NCI-H510A (cell line): ENCODE results near the gene LAMA5.
A peak's percentile ranks its signal among the peaks of the same experiment; 100 is the strongest.
"Not testable (repeated sequence)": the region's sequence is repeated elsewhere in the genome, so short reads cannot be mapped to it uniquely, and the experiment has no call there.

Experiments used
- DNase-seq: peaks from one replicate; lab custom pipeline; 2025; lab: John Stamatoyannopoulos, UW

Gene LAMA5

DNA sequence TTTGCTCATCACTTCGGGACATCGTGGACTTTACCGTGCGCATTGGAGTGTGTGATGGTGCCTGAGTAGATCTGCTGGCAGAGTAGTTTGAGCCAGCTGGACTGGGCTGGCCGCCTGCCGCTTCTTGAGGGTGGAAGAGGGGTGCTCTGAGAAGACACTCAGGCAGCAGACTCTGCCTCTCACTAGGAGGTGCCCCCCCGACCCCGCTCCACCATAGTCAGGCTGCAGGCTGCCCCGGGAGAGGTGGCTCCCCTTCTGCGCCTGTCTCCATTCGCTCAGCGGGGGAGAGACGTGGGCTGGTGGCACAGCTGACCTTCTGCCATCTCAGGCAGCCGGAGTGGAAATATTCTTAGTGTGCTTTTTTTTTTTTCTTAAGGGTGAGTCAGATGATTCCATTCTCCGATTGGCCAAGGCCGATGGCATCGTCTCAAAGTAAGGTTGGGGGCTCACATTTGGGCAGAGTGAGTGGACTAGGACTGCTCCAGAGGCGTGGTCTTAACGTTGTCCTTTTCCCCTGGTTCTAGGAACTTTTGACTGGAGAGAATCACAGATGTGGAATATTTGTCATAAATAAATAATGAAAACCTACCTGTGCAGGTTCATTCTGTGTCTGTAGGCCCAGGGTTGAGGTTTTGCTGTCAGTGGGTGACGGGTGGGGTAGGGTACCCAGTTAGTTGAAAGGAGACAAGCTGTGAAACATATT, 21.0 kb upstream of the LAMA5 start:
- no peak for DNase-seq

DNA sequence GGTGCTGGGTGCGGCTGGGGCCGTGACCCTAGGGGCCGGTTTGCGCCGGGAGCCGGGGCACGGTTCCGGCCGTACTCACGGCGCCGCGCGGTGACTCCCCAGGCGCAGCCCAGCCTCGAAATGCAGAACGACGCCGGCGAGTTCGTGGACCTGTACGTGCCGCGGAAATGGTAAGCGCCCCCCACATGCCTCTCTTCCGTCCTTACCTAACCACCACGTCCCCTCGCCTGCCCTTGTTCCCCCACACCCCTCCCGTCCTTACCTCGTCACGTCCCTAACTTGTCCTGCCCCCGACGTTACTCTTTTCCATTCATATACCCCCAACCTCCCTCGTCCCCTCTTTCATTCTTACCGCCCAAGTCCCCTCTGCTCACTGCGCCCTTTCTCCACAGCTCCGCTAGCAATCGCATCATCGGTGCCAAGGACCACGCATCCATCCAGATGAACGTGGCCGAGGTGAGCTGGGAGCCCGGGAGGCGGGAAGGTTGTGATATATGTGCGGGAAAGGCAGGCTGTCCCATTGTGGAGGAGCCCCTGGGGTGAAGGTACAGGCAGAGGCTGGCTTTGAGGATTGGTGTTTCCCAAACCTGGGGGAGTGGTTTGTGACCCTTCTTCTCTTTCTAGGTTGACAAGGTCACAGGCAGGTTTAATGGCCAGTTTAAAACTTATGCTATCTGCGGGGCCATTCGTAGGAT, 20.3 kb upstream of the LAMA5 start:
- no peak for DNase-seq

DNA sequence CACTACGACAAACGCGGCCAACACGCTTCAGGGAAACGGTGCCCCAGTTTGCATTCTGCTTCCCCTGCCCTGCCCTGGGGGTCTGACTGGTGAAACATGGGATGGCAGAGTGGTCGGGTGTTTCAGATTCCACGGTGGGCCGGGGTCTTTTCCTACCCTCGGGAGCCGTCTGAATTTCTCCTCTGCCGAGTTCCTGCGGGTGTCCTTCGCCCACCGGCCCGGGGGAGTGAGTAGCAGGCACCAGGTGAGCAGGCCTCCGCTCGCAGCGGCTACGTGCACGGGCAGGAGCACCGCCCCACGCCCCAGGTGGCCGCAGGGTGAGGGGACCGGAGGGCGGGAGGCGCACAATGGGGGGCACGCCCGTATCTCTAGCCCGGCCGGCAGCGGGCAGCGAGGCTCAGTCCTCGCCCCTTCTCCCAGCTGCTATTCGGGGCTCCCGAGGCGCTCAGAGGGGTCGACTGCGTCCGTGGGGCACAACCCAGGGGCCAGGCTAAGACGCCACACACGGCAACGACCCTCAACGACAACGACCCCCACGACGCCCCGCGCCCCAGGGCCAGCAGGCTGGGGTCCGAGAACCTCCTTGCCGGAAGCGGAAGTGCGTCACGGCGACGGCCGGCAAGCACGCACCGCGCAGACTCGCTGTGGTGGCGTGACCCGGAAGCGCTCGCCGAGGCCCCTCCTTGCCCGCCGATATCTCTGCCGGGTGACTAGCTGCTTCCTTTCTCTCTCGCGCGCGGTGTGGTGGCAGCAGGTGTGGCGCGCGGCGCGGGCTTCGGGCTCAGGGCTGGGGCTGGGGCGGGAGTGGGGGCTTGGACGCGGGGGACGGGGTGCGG, 19.5 kb upstream of the LAMA5 start, which contains the start of gene RPS21:
Gene RPS21 (plus strand): TSS at position 721 of the 836 bp plus-strand sequence. CDS start 236 bp downstream, outside the sequence.
- peak; percentile 86 for DNase-seq

DNA sequence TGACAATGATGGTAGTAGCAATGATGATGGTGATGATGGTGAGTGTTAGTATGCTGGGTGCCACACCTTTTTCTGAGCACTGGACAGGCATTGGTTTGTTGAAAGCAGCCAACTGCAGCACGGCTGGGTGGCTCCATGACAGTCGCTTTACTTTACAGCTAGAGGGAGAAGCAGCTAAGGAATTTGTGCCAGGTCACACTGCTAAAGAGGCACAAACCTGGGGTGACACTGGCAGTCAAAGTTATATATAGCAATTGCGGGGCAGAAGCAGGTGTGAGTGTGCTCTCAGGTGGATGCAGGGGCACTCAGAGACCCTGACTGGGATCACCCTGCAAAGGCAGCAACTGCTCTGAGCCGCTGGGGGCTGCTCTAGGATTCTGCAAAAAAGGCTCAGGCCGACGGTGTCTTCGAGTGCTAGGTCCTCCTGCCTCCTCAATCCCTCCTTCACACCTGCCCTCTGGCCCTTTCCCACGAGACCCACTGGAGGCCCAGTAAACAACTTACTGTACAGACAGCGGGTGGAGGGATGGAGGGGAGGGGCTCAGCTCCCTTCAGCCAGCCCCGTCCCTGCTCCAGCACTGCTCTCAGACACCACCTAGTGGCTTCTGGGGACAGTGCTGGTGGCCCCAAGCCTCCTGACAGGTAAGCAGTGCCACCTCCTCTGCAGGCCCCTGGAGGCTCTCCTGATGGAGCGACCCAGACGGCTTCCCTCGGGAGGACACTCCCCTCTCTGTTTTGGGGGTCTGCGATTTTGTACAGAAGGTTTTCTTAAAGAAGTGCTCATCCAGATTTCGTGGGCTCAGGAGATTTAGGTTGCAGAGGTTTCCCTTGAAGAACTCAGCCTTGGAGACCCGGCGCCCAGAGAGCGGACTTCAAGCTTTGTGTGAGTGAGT, 15.4 kb upstream of the LAMA5 start:
- peak; percentile 71 for DNase-seq

DNA sequence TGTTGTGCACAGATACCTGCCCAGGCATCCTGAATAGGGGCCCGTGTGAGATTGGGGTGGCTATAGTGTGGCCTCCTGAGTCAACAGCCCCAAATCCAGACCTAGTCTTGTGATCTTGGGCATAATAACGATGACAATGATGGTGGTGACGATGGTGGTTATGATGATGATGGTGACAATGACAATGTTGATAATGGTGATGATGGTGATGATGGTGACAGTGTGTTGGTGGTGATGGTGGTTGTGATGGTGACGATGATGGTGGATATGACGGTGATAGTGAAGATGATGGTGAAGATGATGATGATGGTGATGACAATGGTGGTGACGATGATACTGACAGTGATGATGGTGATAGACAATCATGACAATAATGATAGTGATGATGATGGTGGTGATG, 14.7 kb upstream of the LAMA5 start:
- DNase-seq, result no peak

DNA sequence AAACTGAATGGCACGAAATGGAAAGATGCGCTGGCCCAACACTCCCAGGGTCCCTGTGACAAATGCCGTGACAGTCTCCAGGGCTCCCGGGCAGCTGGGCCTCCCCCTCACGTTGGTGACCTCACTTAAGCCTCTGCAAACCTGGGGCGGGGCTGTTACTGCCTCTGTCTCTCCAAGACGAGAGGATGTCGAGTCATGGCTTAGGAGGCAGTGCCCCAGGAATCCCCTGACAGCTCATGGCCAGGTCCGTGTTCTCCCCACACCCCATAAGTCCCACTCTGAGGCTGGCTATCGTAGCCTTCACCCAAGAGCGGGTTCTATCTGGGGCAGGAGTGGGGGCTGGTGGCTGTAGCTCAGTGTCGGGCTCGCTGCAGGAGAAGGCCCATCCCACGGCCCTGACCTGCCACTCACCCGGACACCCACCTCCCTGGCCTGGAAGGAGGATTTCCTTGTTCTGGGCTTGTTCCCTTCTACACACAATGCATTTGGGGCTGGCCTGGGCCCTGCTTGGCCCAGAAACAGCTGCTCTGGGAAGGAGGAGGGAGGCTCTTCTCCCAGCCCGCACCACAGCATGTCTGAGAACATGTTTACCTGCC, 14.2 kb upstream of the LAMA5 start:
- no peak for DNase-seq

DNA sequence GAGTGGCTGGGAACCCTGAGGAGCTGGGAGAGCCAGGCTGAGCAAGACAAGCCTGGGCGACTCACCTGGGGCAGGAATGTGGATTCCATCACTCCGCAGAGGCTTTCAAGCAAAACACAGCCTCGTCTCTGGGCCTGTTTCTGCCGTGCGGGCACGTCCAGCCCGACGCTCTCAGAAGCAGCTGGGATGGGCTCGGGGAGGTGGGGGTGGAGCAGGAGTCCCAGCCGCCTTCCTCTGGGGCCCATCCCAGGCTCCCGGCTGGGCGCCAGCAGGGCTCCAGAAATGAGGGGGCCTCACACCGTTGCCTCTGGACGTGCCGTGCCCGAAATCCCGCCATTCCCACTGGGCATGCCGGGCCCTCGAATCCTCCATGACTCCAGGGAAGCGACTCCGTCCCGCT, 11.1 kb upstream of the LAMA5 start:
- DNase-seq, result no peak

DNA sequence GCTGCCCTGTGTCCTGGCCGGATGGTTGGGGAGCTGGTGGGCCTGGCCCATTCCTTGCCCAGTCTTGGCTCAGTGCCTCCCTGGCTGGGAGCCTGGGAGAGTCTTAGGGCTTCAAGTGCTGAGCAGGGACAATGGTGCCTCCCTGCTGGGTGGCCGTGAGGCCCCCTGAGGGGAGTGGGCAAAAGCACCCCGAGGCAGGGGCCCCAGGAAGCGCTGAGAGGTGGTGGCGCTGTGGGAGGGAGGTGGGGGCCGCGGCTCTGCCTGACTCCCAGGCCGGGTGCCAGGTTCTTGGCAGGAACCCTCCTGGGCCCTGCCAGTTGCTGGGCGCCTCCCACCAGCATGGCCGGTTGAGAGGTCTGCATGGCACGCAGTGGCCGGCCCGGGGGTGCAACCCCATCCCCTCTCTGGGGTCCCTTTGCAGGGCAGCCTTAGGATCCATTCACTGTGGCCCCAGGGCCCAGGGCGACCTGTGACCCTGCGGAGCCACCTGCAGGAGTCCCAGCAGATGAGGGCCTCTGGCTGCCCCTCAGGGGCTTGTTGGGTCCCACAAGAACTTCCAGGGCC, 10.6 kb upstream of the LAMA5 start:
- DNase-seq, result no peak

DNA sequence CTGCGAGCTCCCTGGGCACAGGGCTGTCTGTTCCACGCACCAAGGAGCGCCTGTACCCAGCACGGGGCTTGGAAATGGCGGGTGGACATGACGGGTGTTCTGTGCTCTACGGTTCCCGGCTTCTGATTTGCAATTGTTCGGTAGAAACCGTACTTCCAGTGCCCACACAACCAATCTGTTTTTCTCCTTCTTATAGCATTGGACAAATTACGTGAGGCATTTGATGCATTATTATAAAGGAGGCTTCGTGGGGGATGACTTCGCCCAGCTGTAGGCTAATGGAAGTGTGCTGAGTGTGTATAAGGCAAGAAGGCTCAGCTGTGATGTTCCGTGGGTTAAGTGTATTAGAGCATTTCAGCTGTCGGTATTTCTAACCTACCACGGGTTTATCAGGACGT, 10.0 kb upstream of the LAMA5 start:
- DNase-seq, result no peak

DNA sequence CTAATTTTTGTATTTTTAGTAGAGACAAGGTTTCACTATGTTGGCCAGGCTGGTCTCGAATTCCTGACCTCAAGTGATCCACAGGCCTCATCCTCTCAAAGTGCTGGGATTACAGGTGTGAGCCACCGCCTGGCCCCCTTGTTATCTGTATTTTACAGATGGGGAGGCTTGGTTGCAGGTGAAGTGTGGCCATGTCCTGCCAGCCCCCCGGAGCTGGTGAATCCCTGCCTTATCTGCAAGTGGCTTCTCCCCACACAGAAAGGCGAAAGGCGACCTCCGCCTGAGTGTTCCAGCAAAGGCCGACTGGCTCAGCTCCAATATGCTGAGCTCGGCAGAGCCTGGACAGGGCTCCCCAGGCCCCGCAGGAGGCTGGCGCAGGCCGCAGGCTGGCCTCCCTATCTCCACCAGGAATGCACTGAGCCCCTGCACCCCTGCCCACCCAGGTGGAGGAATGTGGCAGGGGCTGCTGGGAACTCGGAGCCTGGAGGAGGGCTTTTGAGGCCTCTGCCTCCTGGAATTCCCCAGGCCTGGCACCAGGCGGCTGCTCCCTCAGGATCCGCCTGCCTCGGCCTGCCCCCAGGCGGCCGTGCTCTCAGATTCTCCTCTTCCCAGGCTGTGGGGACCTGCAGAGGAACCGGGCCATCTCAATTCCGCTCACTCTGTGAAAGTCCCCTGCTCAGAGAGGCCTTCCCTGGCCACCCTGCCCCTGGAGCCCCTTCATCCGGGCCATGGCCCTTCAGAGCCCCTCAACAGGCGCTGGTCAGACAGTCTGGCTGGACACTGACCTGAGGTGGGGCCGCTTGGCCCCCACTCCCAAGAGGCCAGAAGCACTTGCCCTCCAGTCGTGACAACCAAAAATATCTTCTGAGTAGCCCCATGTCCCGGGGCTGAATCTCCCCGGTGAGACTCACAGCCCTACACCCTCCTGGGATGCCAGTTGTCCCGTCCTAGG, 9.3 kb upstream of the LAMA5 start:
- DNase-seq, result no peak

DNA sequence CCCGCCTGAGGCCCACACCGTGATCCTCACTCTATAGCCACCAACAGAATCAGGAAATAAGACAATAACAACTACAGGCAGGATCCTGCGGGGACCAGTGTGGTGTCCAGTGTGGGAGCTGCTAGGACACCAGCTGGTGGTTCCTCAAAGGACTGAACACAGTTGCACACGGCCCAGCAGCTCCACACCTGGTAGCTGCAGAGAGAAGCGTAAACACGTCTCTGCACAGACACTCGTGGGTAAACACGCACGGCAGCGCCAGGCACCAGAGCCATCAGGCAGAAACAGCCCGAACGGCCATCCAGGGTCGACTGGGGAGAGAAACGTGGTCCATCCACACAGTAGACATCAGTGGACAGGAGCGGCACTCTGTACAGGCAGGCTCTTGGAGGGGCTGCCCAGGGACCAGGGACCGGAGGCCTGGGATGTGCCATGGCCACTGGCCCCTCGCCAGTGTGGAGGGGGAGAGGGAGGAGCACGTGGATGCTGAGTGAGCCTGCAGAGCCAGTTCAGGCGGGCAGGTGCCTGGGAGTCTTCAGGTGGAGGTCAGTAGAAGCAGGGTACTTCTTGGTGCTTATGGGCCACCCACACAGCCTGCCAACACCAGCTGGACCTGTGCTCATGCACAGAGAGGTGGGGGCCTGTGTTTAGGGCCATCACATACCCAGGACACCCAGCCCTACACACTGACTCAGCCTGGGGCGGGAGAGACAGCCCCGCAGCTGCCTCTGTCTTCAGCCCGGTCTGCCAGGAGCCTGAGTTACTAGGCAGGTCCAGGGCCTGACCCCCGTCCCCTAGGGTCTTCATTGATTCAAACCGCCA, 7.4 kb upstream of the LAMA5 start:
- DNase-seq, result no peak

DNA sequence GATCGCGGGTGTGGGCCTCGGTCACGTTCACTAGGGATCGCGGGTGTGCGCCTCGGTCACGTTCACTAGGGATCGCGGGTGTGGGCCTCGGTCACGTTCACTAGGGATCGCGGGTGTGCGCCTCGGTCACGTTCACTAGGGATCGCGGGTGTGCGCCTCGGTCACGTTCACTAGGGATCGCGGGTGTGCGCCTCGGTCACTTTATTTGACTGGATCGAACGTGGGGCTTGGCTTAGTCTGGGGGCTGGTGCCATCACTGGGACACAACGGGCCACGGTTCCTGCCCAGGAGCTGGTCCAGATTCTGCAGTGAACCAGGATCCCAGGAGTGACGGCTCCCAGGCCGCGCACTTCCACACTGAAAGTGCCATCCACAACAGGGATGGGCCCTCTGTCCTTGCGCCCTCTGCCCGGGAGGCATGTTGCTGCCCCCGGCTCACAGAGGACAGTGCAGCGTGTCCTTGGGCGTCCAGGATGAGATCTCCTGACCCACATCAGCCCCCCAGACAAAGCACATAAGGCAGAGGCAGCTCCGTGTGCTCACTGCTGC, 6.6 kb upstream of the LAMA5 start:
- not testable (repeated sequence) for DNase-seq

DNA sequence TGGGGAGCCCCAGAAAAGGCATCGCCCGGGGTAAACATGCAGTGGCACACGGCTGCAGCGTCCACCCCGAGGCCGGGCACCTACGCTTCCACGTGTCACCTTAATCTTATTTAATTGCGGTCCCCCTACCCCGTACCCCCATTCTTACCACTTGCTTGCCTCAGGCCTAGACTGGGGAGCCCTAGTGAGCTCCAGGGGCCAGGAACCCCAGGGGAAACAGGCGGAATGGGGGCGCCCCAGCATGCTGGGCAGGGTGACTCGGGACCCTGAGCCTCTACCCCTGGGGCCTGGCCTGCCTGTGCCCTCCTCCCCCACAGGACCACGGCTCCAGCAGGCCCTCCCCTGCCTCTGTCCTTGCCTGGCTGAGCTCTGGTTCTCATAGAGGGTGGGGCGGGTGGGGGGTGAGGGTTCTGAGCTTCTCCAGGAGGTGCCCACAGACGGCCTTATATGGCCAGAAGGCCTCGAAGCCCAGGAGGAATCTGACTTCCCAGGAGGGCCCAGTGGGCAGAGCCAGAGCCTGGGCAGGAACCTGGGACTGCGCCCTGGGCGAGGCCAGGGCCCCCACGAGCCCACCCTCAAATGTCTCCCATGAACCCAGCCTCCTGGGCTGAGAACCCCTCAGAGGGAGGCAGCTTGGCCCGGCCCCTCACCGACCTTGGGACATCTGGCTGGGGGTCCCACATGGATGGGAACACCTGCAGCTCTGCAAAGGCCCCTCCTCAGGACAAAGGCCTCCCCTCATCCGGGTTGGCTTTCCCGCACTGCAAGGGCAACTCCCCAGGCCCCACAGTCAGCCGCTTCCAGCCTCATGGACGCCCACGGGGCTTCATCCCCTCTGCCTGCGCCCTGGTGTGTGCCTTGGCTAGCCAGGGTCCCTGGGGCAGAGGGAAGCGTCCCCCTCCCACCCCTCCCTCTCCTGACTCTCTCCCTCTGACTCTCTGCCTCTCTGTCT, 5.2 kb upstream of the LAMA5 start:
- DNase-seq, result no peak

DNA sequence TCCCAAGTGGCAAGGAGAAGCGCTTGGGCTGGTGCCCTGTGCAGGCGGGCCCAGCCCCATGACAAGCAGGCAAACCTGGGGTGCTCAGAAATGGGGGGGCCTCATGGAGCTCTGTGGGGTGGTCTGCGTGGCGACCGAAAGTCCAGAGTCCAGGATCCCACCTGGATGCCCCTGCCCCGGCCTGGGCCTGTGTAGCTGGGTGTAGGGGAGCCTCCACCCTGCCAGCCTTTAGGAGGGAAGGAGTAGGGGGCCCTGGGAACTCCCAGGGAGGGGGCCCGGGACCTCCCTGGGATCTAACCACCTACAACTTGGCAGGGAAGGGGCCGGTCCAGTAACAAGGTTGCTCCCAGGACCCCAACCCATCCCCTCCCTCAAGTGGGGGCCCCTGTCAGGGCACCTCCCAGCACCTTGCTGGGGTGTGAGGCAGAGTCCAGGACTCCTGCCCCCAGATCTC, 4.5 kb upstream of the LAMA5 start:
- no peak for DNase-seq

DNA sequence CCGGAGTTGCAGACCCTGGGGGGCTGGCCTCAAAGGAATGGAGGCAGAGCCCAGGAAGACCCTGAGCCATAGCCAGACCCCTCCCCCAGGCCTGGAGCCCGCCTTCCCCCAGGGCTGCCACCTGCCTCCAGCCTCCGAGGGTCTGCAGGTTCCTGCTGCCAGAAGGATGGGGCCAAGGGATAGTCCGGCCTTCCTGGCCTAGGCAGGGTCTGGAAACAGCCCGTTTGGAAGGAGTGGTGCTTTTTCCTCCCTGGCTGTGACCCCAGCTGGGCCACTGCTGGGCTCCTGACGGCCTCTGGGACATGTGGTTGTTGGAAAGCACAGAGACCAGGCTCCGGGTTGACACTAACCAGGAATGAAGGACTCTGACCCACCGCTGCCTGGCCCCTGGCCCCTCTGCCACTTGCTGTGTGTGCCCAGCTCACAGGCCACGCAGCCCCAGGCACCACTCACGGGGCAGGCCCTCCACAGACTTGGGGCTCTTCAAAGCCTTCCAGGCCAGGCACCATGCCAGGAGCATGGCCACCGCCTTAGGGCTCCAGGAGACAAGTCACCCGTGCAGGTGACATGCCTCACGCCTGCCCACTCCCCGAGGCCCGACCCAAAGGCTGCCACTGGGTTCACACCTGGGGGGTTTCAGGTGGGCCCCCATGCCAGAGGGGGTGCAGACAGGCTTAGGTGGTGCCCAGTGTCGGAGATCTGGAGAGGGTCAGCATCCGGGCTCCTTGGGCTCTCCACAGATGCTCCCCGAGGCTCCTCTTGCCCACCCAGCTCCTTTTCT, 3.9 kb upstream of the LAMA5 start:
- DNase-seq, result no peak

DNA sequence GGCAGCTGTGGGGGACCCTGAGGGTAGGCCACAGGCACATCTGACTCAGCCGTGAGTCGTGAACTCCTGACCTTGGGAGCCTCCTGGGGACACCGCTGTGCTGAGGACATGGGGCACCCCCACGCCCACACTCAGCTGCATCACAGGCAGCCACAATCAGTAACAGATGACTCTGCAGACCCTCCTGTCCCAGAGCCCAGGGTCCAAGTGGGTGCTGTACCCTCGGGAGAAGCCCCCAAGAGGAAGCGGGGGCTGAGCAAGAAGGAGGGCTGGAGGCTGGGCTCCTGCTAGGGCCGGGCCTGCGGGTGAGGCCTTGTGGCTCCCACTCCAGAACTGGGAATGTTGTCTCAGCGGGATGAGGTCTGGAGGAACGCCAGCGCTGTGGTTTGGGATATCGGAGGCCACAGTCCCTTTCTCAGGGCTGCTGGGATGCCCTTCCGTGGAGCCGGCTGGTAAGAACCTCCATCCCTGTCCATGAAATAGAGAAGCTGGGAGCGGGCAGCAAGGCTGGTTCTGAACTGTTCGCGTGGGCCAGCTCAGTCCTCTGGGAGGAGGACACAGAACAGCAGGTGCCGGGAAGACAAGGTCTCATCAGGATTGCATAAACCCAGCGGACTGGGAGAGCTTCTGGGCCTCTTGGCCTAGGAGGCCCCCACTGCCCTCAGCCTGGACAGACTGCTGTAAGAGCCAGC, 3.1 kb upstream of the LAMA5 start:
- DNase-seq, result no peak
